DOHH2 (cell line): ENCODE measurements around the gene ANKRD37.

Experiments
- H3F3A ChIP-seq: fragments of 200-600 bp; sonication (generic), shearing (Covaris generic); 2 replicates; pipeline ENCODE4 v1.6.0; 2016; ENCODE audit warnings: antibody characterized with exemption, mild to moderate bottlenecking; ENCODE audit not compliant: control insufficient read depth, insufficient read depth
- H3K27ac ChIP-seq: fragments of 200-600 bp; sonication (generic); 2 replicates; pipeline ENCODE4 v1.5.1; 2014; ENCODE audit warnings: low read depth, mild to moderate bottlenecking, low read length, moderate library complexity
- H3K27me3 ChIP-seq: fragments of 200-600 bp; sonication (generic); 2 replicates; pipeline ENCODE4 v1.6.1; 2014; ENCODE audit warnings: mild to moderate bottlenecking, low read length, mixed read lengths; ENCODE audit not compliant: control insufficient read depth
- H3K36me3 ChIP-seq: fragments of 200-600 bp; sonication (generic); 2 replicates; pipeline ENCODE4 v1.6.1; 2014; ENCODE audit warnings: mild to moderate bottlenecking, low read length, moderate library complexity, mixed read lengths; ENCODE audit not compliant: control insufficient read depth
- H3K4me1 ChIP-seq: fragments of 200-600 bp; sonication (generic); 2 replicates; pipeline ENCODE4 v1.6.1; 2014; ENCODE audit warnings: mild to moderate bottlenecking, low read length, mixed read lengths; ENCODE audit not compliant: control insufficient read depth
- H3K4me2 ChIP-seq: fragments of 200-600 bp; sonication (generic); 2 replicates; pipeline ENCODE4 v1.6.0; 2014; ENCODE audit warnings: mild to moderate bottlenecking, low read length, moderate library complexity
- H3K4me3 ChIP-seq: fragments of 200-600 bp; sonication (generic); 2 replicates; pipeline ENCODE4 v1.5.1; 2014; ENCODE audit warnings: mild to moderate bottlenecking, low read length, mixed read lengths
- H3K79me2 ChIP-seq: fragments of 200-600 bp; sonication (generic); 2 replicates; pipeline ENCODE4 v1.6.1; 2014; ENCODE audit warnings: mild to moderate bottlenecking, low read length, mixed read lengths; ENCODE audit not compliant: control insufficient read depth
- H3K9me2 ChIP-seq: fragments of 200-600 bp; sonication (generic); replicated peaks from 2 replicates; pipeline ENCODE4 v1.6.1; 2014; ENCODE audit warnings: mild to moderate bottlenecking, low read length, mixed read lengths; ENCODE audit not compliant: control insufficient read depth
- H3K9me3 ChIP-seq: fragments of 200-600 bp; sonication (generic); 2 replicates; pipeline ENCODE4 v1.6.1; 2014; ENCODE audit warnings: antibody characterized with exemption, low read length, mixed read lengths; ENCODE audit not compliant: control insufficient read depth, insufficient read depth
- H4K20me1 ChIP-seq: fragments of 200-600 bp; sonication (generic); 2 replicates; pipeline ENCODE4 v1.6.0; 2014; ENCODE audit warnings: low read depth, mild to moderate bottlenecking, antibody characterized with exemption, low read length, moderate library complexity; ENCODE audit not compliant: control insufficient read depth, insufficient read depth
- EZH2phosphoT487 ChIP-seq: fragments of 200-600 bp; sonication (generic); IDR thresholded peaks from 2 replicates; pipeline ENCODE4 v1.6.1; 2017; ENCODE audit warnings: borderline replicate concordance, mild to moderate bottlenecking, antibody characterized with exemption, low read length, moderate library complexity, mixed read lengths
- TF ChIP-seq, protein P1 (sequence below): fragments of 200-600 bp; sonication (generic); IDR thresholded peaks from one replicate; pipeline ENCODE4 v1.5.1; 2014; ENCODE audit warnings: antibody characterized with exemption, mild to moderate bottlenecking, low read depth, low read length; ENCODE audit not compliant: poor library complexity, severe bottlenecking

ANKRD37 gene

DNA sequence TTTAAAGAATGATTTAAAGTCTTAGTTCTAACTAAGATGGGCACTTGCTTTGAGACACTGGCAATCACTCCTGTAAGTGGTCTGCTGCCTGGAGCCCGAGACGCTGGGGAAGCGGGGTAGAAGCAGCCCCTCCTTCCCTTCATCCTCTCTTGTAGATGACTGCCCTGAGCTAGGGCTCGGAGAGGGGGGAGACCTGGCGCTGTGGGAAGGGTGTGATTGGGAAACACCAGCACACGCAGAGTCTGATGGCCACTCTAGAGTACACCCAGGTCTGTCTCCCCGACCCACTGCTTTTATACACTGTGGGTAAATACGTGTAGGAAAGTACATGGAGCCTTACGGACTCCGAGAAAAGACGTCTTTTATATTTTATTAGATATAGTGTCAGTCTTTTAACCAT is 24.9 kb upstream of the ANKRD37 start:
- Histone ChIP-seq H4K20me1 (no peaks in the 10 kb centered on the region), H3K9me3 (no peaks in the 10 kb centered on the region), H3K4me1 (no peaks in the 10 kb centered on the region), H3F3A (no peaks in the 10 kb centered on the region), H3K4me2 (no peak overlapping the region), H3K27ac (no peak overlapping the region), H3K4me3 (no peak overlapping the region), H3K36me3 (peaks cover 27% of the 10 kb centered on the region), H3K9me2 (no peaks in the 10 kb centered on the region), H3K79me2 (no peaks in the 10 kb centered on the region), H3K27me3 (no peaks in the 10 kb centered on the region)
- TF ChIP-seq, protein P1, sequence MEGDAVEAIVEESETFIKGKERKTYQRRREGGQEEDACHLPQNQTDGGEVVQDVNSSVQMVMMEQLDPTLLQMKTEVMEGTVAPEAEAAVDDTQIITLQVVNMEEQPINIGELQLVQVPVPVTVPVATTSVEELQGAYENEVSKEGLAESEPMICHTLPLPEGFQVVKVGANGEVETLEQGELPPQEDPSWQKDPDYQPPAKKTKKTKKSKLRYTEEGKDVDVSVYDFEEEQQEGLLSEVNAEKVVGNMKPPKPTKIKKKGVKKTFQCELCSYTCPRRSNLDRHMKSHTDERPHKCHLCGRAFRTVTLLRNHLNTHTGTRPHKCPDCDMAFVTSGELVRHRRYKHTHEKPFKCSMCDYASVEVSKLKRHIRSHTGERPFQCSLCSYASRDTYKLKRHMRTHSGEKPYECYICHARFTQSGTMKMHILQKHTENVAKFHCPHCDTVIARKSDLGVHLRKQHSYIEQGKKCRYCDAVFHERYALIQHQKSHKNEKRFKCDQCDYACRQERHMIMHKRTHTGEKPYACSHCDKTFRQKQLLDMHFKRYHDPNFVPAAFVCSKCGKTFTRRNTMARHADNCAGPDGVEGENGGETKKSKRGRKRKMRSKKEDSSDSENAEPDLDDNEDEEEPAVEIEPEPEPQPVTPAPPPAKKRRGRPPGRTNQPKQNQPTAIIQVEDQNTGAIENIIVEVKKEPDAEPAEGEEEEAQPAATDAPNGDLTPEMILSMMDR: no peak

DNA sequence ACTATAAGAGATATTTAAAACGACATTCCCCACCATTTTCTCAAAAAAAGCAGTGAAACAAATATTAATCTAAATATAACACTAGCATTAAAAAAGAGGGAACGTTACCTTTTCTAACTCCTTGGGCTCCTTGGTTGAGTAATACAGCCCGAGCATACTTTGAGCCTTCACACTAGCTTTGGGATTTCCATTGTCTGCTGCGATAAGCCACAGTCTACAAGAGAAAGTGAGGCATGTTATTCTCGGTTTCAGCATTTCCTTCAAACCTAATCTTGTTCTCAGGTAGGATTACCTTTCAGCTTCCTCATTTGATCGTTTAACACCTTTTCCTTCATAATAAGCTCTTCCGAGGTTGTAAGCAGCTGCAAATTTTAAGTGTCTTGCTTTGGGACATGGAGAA is 22.6 kb upstream of the ANKRD37 start:
- peaks cover 21% of the 10 kb centered on the region for H3K36me3 ChIP-seq
- TF ChIP-seq, protein P1: no peak
- TF ChIP-seq EZH2phosphoT487: no peak
- no peaks in the 10 kb centered on the region for H3K4me1 ChIP-seq
- no peaks in the 10 kb centered on the region for H3F3A ChIP-seq
- H4K20me1 ChIP-seq: no peaks in the 10 kb centered on the region
- H3K4me2 ChIP-seq: no peak overlapping the region
- no peaks in the 10 kb centered on the region for H3K9me3 ChIP-seq
- no peaks in the 10 kb centered on the region for H3K79me2 ChIP-seq
- H3K27me3 ChIP-seq: no peaks in the 10 kb centered on the region
- no peak overlapping the region for H3K4me3 ChIP-seq
- H3K27ac ChIP-seq: no peak overlapping the region
- no peaks in the 10 kb centered on the region for H3K9me2 ChIP-seq

DNA sequence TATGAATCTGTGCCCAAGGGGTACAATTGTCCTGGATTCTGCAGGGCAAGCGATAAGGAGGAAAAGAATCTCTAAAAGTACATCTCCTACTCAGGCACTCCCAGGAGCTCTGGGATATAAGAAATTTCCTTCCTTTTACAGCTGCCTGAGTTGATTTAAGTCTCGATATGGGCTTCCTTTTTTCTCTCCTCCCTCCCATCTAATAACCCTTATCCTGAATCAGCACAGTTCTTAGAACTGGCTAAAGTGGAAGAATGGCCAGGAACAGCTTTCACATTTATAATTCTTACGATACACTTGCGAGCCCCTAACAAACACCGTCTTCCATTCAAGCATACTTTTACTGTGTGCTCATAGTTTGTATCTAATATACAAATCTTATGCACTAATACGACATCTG is 22.1 kb upstream of the ANKRD37 start:
- H3K27me3 ChIP-seq: no peaks in the 10 kb centered on the region
- no peaks in the 10 kb centered on the region for H3K9me2 ChIP-seq
- no peaks in the 10 kb centered on the region for H3K9me3 ChIP-seq
- no peak overlapping the region for H3K4me2 ChIP-seq
- no peak overlapping the region for H3K27ac ChIP-seq
- no peaks in the 10 kb centered on the region for H3K79me2 ChIP-seq
- no peaks in the 10 kb centered on the region for H4K20me1 ChIP-seq
- H3K36me3 ChIP-seq: peaks cover 21% of the 10 kb centered on the region
- no peaks in the 10 kb centered on the region for H3F3A ChIP-seq
- no peaks in the 10 kb centered on the region for H3K4me1 ChIP-seq
- TF ChIP-seq, protein P1: no peak
- TF ChIP-seq EZH2phosphoT487: no peak
- H3K4me3 ChIP-seq: no peak overlapping the region

DNA sequence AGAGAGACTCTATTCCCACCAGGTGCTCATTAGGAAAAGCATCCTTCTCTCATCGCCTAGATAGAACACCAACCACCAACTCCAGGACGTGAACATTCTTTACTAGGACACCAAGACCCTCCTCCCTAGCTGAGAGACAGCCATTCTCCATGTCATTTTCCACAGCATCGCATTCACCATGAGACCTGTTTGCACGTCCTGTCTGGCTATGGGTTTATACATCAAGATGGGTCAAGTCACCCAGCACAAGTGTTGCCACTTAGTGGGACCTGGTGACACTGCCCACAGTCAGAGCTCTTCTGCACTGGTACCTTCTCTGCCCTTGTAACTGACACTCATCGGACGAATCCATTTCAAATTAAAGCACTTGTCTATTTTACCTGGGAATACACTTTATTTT is 18.4 kb upstream of the ANKRD37 start:
- no peaks in the 10 kb centered on the region for H3K4me1 ChIP-seq
- no peak for TF ChIP-seq EZH2phosphoT487
- TF ChIP-seq, protein P1: no peak
- H3K36me3 ChIP-seq: no peaks in the 10 kb centered on the region; the same call in 1 of the 2 replicates
- H4K20me1 ChIP-seq: no peaks in the 10 kb centered on the region
- H3F3A ChIP-seq: no peaks in the 10 kb centered on the region
- no peak overlapping the region for H3K4me2 ChIP-seq
- no peak overlapping the region for H3K27ac ChIP-seq
- H3K9me3 ChIP-seq: no peaks in the 10 kb centered on the region
- H3K9me2 ChIP-seq: no peaks in the 10 kb centered on the region
- no peak overlapping the region for H3K4me3 ChIP-seq
- no peaks in the 10 kb centered on the region for H3K27me3 ChIP-seq
- no peaks in the 10 kb centered on the region for H3K79me2 ChIP-seq
